H1 (cell line): ENCODE data around the gene GGA1. TPM values are rescaled to one million over a fixed set of nuclear protein-coding genes. Genes with fewer than 3 reads are reported as not detected.

Experiments
- ASH2L ChIP-seq: fragments of 200-600, 300-600 bp; sonication (generic); IDR thresholded peaks from one replicate; pipeline ENCODE4 v1.7.1; 2017; ENCODE audit warnings: low read length
- CEBPB ChIP-seq: IDR thresholded peaks from 2 replicates; pipeline ENCODE4 v1.6.1; 2012; ENCODE audit warnings: low read depth, low read length
- RBBP5 ChIP-seq: IDR thresholded peaks from 2 replicates; pipeline ENCODE4 v1.7.1; 2012; ENCODE audit warnings: low read depth, mild to moderate bottlenecking, inconsistent platforms, low read length, moderate library complexity, borderline replicate concordance
- SIRT6 ChIP-seq: IDR thresholded peaks from one replicate; pipeline ENCODE4 v1.7.1; 2012; ENCODE audit warnings: low read length, inconsistent platforms
- polyA plus RNA-seq, 7 experiments: library from polyadenylated mRNA; depleted of rRNA in 3 of 7; stranded (reverse) in 5 of 7; unstranded in 2 of 7; fragments of >200 nt in 5 of 7; fragments of 200-250 nt in 2 of 7; gene quantifications; 1 replicate in 5 of 7; 2 replicates in 1 of 7; 4 replicates in 1 of 7; pipeline versions ENCODE4 v1.2.1 to v1.2.3, GENCODE V29; 2011 to 2013; ENCODE audit warnings: missing spikeins in 2 of 7, mixed read lengths in 2 of 7
- total RNA-seq: library from RNA; stranded (reverse); fragmentation: NEBNext Ultra II Directional; extraction: Animal tissue kit (Norgen Biotek cat#: 25700); gene quantifications from 2 replicates; pipeline ENCODE4 v1.2.1, GENCODE V29; 2021
- TF ChIP-seq, protein P1 (sequence below), 3 experiments: IDR thresholded peaks; 1 replicate in 2 of 3; 2 replicates in 1 of 3; pipeline versions ENCODE4 v1.5.1 to v1.6.1; 2011; ENCODE audit warnings: low read length in 3 of 3, mild to moderate bottlenecking in 3 of 3, inconsistent platforms in 2 of 3, low read depth in 1 of 3, moderate library complexity in 1 of 3; ENCODE audit not compliant: insufficient read depth in 1 of 3; ENCODE audit errors: control extremely low read depth in 1 of 3
- TF ChIP-seq, protein P2 (sequence below): IDR thresholded peaks from 2 replicates; pipeline ENCODE4 v1.6.1; 2011; ENCODE audit warnings: low read depth, mild to moderate bottlenecking, low read length; ENCODE audit not compliant: insufficient read depth

The GGA1 gene
- total and polyA plus RNA-seq, 2 of the 8 experiments (the other 6 are each of a cell fraction or from before 2014, with no cell fraction given) = 49.3 to 57.2 TPM

DNA sequence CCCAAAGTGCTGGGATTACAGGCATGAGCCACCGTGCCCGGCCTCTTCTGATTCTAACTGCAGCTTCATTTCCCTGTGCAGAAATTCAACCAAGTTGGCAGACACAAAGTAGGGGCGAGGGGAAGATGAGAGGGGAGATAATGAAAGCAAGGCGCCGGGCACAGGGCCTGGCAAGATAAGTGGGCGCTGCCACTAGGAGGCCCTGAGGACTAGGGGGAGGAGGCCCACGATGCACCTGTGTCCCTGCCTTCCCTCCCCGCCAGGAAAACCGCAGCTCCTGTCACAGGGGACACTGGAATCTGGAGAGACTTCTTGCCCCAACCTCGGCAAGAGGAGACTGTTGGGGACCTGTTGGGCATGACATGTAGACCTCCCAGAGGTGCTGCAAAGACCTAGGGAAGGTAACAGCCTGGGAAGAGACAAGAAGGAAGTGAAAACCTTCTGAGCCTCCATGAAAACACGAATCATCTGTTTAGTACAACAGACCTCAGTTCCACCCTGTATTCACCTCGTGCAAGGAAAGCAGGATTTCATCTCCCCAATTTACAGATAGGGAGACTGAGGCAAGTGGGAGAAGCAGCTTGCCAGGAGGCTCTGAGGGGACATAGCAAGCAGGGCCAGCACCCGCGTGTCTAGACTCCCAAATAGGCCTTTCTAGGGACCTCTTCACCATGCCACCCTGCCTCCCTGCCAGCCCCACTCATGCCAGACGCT lies 63.7 kb downstream of the GGA1 start (continued):
- TF ChIP-seq, protein P1, sequence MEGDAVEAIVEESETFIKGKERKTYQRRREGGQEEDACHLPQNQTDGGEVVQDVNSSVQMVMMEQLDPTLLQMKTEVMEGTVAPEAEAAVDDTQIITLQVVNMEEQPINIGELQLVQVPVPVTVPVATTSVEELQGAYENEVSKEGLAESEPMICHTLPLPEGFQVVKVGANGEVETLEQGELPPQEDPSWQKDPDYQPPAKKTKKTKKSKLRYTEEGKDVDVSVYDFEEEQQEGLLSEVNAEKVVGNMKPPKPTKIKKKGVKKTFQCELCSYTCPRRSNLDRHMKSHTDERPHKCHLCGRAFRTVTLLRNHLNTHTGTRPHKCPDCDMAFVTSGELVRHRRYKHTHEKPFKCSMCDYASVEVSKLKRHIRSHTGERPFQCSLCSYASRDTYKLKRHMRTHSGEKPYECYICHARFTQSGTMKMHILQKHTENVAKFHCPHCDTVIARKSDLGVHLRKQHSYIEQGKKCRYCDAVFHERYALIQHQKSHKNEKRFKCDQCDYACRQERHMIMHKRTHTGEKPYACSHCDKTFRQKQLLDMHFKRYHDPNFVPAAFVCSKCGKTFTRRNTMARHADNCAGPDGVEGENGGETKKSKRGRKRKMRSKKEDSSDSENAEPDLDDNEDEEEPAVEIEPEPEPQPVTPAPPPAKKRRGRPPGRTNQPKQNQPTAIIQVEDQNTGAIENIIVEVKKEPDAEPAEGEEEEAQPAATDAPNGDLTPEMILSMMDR (IDR thresholded peaks at IDR 0.05; ENCODE audit: control extremely low read depth in 1 of 3, insufficient read depth in 1 of 3, low read depth in 1 of 3, low read length in 3 of 3) = no peak
- TF ChIP-seq ASH2L (no peak), RBBP5 (no peak), SIRT6 (no peak), CEBPB (no peak)
- TF ChIP-seq, protein P2, sequence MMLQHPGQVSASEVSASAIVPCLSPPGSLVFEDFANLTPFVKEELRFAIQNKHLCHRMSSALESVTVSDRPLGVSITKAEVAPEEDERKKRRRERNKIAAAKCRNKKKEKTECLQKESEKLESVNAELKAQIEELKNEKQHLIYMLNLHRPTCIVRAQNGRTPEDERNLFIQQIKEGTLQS = no peak
